ENCODE data around the gene ZFTA. TPM values are rescaled to one million over a fixed set of nuclear protein-coding genes. Genes with fewer than 3 reads are reported as not detected.
"Not testable (repeated sequence)": the region's sequence is repeated elsewhere in the genome, so short reads cannot be mapped to it uniquely, and the experiment has no call there.

Gene ZFTA
- total and polyA plus RNA-seq, 2 donors (not counting 1 experiment from before 2014, with no cell fraction given), result 3.4 to 11.8 TPM

GRCh38 chr11:63775191-63775590 is 6.6 kb upstream of the ZFTA start:
- Histone ChIP-seq H4K20me1 (ENCODE audit: control insufficient read depth, insufficient read depth, low read length, poor library complexity, severe bottlenecking) (no peaks in the 10 kb centered on the region), H3K27ac (ENCODE audit: low read length in 2 of 2) (no peak overlapping the region), H3K4me3 (ENCODE audit: control extremely low read depth in 1 of 5, extremely low read depth in 1 of 5, insufficient read depth in 1 of 5, low read depth in 2 of 5, low read length in 4 of 5) (no peak overlapping the region), H3K4me2 (replicated peaks; ENCODE audit: low read depth, low read length, poor library complexity, severe bottlenecking) (no peak overlapping the region), H3K9ac (ENCODE audit: low read length) (no peak overlapping the region), H2AFZ (ENCODE audit: insufficient read depth, low read depth, low read length, poor library complexity, severe bottlenecking) (no peak overlapping the region), H3K4me1 (ENCODE audit: control insufficient read depth in 2 of 2, insufficient read depth in 2 of 2, low read length in 2 of 2) (no peaks in the 10 kb centered on the region), H3K9me3 (ENCODE audit: control extremely low read depth in 1 of 3, control insufficient read depth in 2 of 3, insufficient read depth in 1 of 3, low read length in 2 of 3) (no peaks in the 10 kb centered on the region), H3K79me2 (ENCODE audit: control insufficient read depth, insufficient read depth, low read length) (no peaks in the 10 kb centered on the region), H3K36me3 (replicated peaks in 1 of 2; ENCODE audit: control extremely low read depth in 1 of 2, control insufficient read depth in 1 of 2, extremely low read depth in 1 of 2, insufficient read depth in 2 of 2, low read length in 1 of 2) (no peaks in the 10 kb centered on the region), H3K27me3 (replicated peaks in 1 of 4; ENCODE audit: control extremely low read depth in 1 of 4, control insufficient read depth in 3 of 4, insufficient read depth in 4 of 4, low read length in 3 of 4) (peaks cover 0 to 7% (median 2%) of the 10 kb centered on the region in 4 experiments)
- Mint-ChIP-seq H3K9me3 (ENCODE audit: insufficient read depth) (no peaks in the 10 kb centered on the region), H3K27me3 (peaks cover 37% of the 10 kb centered on the region), H3K4me1 (no peaks in the 10 kb centered on the region), H3K27ac (no peak overlapping the region), H3K4me3 (no peak overlapping the region)
- 100% methylated on average over 3 of the region's 3 CpGs for WGBS (ENCODE audit: insufficient coverage)
- intact Hi-C loops (cut with micrococcal nuclease), result no loop called here
- ChIA-PET CTCF (no interaction called here), POLR2A (no interaction called here)
- no peak for TF ChIP-seq EZH2 (IDR thresholded peaks at IDR 0.05; ENCODE audit: borderline replicate concordance, insufficient read depth, low read depth, low read length, poor library complexity, severe bottlenecking)
- TF ChIP-seq CTCF (IDR thresholded peaks at IDR 0.05), result no peak
- DNase-seq (no peak), ATAC-seq (ENCODE audit: low read depth) (no peak)

DNA sequence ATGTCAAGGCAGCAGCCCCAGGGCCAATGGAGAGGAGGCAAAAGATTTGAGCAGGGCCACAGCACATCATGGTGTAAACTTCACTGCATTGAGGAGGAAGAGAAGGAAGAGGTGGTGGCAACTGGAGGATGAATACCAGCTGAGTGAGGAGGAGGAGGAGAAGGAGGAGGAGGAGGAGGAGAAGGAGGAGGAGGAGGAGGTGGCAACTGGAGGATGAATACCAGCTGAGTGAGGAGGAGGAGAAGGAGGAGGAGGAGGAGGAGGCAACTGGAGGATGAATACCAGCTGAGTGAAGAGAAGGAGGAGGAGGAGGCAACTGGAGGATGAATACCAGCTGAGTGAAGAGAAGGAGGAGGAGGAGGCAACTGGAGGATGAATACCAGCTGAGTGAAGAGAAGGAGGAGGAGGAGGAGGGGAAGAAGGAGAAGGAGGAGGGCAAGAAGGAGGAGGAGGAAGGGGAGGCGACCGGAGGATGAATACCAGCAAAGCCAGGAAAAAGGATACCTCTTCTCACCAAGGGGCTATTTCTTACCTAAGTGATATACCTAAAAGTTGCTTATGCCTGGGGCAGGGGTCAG is 3.3 kb upstream of the ZFTA start:
- peaks cover 10% of the 10 kb centered on the region for H3K4me1 Mint-ChIP-seq
- CTCF ChIA-PET, result interaction anchor here (0.6 kb wide), 1 partner anchor 381 kb away, joined by 3 read pairs; no protein-coding TSS in a partner anchor
- H3K27ac ChIP-seq (ENCODE audit: low read length in 2 of 2); H3K9me3 ChIP-seq (ENCODE audit: control extremely low read depth in 1 of 3, control insufficient read depth in 2 of 3, insufficient read depth in 1 of 3, low read length in 2 of 3); H3K4me2 ChIP-seq (replicated peaks; ENCODE audit: low read depth, low read length, poor library complexity, severe bottlenecking); H3K9me3 Mint-ChIP-seq (ENCODE audit: insufficient read depth); intact Hi-C loops (cut with micrococcal nuclease); DNase-seq; H3K36me3 ChIP-seq (replicated peaks in 1 of 2; ENCODE audit: control extremely low read depth in 1 of 2, control insufficient read depth in 1 of 2, extremely low read depth in 1 of 2, insufficient read depth in 2 of 2, low read length in 1 of 2); H3K4me3 Mint-ChIP-seq; ATAC-seq (ENCODE audit: low read depth); H3K27ac Mint-ChIP-seq; POLR2A ChIA-PET; H2AFZ ChIP-seq (ENCODE audit: insufficient read depth, low read depth, low read length, poor library complexity, severe bottlenecking); H3K4me3 ChIP-seq (ENCODE audit: control extremely low read depth in 1 of 5, extremely low read depth in 1 of 5, insufficient read depth in 1 of 5, low read depth in 2 of 5, low read length in 4 of 5); H3K79me2 ChIP-seq (ENCODE audit: control insufficient read depth, insufficient read depth, low read length); H3K9ac ChIP-seq (ENCODE audit: low read length): not testable (repeated sequence)
- Histone ChIP-seq H3K27me3 (replicated peaks in 1 of 4; ENCODE audit: control extremely low read depth in 1 of 4, control insufficient read depth in 3 of 4, insufficient read depth in 4 of 4, low read length in 3 of 4) (peaks cover 0 to 17% (median 3%) of the 10 kb centered on the region in 4 experiments), H3K4me1 (ENCODE audit: control insufficient read depth in 2 of 2, insufficient read depth in 2 of 2, low read length in 2 of 2) (peaks cover 14 to 18% of the 10 kb centered on the region in 2 donors), H4K20me1 (ENCODE audit: control insufficient read depth, insufficient read depth, low read length, poor library complexity, severe bottlenecking) (peaks cover 11% of the 10 kb centered on the region)
- peaks cover 24% of the 10 kb centered on the region for H3K27me3 Mint-ChIP-seq
- no CpG with 5 or more reads among the region's 2 CpGs for WGBS (ENCODE audit: insufficient coverage)

Data from B cell (primary cell).